ENCODE measurements around the gene USP3. TPM values are rescaled to one million over a fixed set of nuclear protein-coding genes. Genes with fewer than 3 reads are reported as not detected.

The USP3 gene
- total and polyA plus RNA-seq, 10 of the 15 experiments (the other 5 are each of a cell fraction or from before 2014, with no cell fraction given) = 23.8 to 64.5 (median 50.3) TPM

DNA sequence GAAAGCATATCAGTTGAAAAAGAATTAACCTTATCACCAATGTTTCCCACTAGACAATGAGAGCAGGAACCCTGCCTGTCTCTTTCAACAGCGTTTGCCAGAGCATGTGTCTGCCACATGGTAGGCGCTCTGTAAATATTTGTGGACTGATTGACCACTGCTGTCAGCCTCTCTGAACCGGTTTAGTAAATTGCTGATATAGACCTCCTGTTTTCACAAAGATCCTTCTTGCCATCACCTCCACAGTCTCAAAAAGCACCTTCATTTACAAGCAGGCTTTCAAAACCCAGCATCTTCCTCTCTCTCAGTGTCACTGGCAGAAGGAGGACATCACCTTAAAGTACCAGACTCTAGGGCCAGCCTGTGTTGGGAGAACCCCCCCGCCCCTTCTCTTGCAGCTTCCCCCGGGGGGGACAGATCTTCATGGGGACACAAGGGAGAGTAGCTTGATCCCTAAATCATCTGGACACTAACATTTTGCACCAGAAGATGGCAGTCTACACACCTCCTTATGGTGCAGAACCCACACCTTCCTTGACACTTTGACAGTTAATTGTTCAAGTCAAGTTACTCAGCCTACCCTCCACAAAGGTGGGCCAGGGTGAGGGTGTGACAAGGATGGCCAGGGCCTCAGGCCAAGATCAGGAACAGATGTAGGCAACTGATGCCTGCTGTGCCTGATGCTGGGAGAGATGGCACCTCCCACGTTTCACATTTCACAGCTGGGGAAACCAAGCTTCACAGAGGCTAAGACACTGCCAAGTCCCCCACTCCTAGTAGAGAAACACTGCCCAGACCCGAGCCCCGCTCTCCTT, 37.8 kb upstream of the USP3 start (continued):
- TF ChIP-seq MXI1 (IDR thresholded peaks at IDR 0.05; ENCODE audit: low read depth, low read length) (0 out of 2 replicates have a peak, but pooled peaks have one; percentile 30), RCOR1 (conservative IDR thresholded peaks at IDR 0.05; ENCODE audit: low read depth, low read length) (0 out of 2 replicates have a peak, but pooled peaks have one; percentile 47), RAD21 (IDR thresholded peaks at IDR 0.05; ENCODE audit: insufficient read depth, low read depth, low read length) (peak; percentile 89), ATF7 (IDR thresholded peaks at IDR 0.05; ENCODE audit: low read depth) (0 out of 2 replicates have a peak, but pooled peaks have one; percentile 32), MEF2B (IDR thresholded peaks at IDR 0.05; ENCODE audit: partially characterized antibody, poor library complexity, severe bottlenecking) (no peak), PRDM15 (CRISPR knock-in tag; IDR thresholded peaks at IDR 0.05) (no peak), YY1 (IDR thresholded peaks at IDR 0.05; ENCODE audit: low read depth, low read length) (0 out of 2 replicates have a peak, but pooled peaks have one; percentile 46), RFX5 (IDR thresholded peaks at IDR 0.05; ENCODE audit: low read depth, low read length) (0 out of 2 replicates have a peak, but pooled peaks have one; percentile 23), STAT3 (IDR thresholded peaks at IDR 0.05; ENCODE audit: low read depth, low read length) (no peak), SMARCA5 (IDR thresholded peaks at IDR 0.05) (peak; percentile 71; the same call in 1 of the 2 replicates), MTA2 (IDR thresholded peaks at IDR 0.05; ENCODE audit: low read depth) (peak; percentile 43; the same call in 1 of the 2 replicates)
- TF ChIP-seq, protein P1, sequence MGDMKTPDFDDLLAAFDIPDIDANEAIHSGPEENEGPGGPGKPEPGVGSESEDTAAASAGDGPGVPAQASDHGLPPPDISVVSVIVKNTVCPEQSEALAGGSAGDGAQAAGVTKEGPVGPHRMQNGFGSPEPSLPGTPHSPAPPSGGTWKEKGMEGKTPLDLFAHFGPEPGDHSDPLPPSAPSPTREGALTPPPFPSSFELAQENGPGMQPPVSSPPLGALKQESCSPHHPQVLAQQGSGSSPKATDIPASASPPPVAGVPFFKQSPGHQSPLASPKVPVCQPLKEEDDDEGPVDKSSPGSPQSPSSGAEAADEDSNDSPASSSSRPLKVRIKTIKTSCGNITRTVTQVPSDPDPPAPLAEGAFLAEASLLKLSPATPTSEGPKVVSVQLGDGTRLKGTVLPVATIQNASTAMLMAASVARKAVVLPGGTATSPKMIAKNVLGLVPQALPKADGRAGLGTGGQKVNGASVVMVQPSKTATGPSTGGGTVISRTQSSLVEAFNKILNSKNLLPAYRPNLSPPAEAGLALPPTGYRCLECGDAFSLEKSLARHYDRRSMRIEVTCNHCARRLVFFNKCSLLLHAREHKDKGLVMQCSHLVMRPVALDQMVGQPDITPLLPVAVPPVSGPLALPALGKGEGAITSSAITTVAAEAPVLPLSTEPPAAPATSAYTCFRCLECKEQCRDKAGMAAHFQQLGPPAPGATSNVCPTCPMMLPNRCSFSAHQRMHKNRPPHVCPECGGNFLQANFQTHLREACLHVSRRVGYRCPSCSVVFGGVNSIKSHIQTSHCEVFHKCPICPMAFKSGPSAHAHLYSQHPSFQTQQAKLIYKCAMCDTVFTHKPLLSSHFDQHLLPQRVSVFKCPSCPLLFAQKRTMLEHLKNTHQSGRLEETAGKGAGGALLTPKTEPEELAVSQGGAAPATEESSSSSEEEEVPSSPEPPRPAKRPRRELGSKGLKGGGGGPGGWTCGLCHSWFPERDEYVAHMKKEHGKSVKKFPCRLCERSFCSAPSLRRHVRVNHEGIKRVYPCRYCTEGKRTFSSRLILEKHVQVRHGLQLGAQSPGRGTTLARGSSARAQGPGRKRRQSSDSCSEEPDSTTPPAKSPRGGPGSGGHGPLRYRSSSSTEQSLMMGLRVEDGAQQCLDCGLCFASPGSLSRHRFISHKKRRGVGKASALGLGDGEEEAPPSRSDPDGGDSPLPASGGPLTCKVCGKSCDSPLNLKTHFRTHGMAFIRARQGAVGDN (IDR thresholded peaks at IDR 0.05) = peak; percentile 88
- TF ChIP-seq, protein P2, sequence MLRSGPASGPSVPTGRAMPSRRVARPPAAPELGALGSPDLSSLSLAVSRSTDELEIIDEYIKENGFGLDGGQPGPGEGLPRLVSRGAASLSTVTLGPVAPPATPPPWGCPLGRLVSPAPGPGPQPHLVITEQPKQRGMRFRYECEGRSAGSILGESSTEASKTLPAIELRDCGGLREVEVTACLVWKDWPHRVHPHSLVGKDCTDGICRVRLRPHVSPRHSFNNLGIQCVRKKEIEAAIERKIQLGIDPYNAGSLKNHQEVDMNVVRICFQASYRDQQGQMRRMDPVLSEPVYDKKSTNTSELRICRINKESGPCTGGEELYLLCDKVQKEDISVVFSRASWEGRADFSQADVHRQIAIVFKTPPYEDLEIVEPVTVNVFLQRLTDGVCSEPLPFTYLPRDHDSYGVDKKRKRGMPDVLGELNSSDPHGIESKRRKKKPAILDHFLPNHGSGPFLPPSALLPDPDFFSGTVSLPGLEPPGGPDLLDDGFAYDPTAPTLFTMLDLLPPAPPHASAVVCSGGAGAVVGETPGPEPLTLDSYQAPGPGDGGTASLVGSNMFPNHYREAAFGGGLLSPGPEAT (IDR thresholded peaks at IDR 0.05; ENCODE audit: low read depth) = peak; percentile 33; the same call in 1 of the 2 replicates
- TF ChIP-seq, protein P3, sequence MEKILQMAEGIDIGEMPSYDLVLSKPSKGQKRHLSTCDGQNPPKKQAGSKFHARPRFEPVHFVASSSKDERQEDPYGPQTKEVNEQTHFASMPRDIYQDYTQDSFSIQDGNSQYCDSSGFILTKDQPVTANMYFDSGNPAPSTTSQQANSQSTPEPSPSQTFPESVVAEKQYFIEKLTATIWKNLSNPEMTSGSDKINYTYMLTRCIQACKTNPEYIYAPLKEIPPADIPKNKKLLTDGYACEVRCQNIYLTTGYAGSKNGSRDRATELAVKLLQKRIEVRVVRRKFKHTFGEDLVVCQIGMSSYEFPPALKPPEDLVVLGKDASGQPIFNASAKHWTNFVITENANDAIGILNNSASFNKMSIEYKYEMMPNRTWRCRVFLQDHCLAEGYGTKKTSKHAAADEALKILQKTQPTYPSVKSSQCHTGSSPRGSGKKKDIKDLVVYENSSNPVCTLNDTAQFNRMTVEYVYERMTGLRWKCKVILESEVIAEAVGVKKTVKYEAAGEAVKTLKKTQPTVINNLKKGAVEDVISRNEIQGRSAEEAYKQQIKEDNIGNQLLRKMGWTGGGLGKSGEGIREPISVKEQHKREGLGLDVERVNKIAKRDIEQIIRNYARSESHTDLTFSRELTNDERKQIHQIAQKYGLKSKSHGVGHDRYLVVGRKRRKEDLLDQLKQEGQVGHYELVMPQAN (conservative IDR thresholded peaks at IDR 0.05) = no peak
